HG03378 (cell line): Measurements from ENCODE around the gene PSG7.
"Not testable (repeated sequence)": the region's sequence is repeated elsewhere in the genome, so short reads cannot be mapped to it uniquely, and the experiment has no call there.

Source experiments
- ATAC-seq: cut with Tn5 transposase; IDR thresholded peaks from one replicate; pipeline ENCODE4 v1.9.1; 2021; ENCODE audit warnings: mild to moderate bottlenecking, moderate library complexity; ENCODE audit not compliant: unreplicated experiment

The PSG7 gene

GRCh38 chr19:42916931-42917330 lies 20.1 kb downstream of the PSG7 start:
- not testable (repeated sequence) for ATAC-seq

GRCh38 chr19:42913516-42913915 lies 23.5 kb downstream of the PSG7 start:
- not testable (repeated sequence) for ATAC-seq

GRCh38 chr19:42912941-42913340 lies 24.1 kb downstream of the PSG7 start:
- not testable (repeated sequence) for ATAC-seq

- ATAC-seq, result not testable (repeated sequence)
Observed at GRCh38 chr19:42911731-42912130, 25.3 kb downstream of the PSG7 start.

GRCh38 chr19:42906162-42906561 lies 30.8 kb downstream of the PSG7 start:
- ATAC-seq, result not testable (repeated sequence)

- not testable (repeated sequence) for ATAC-seq
Observed at GRCh38 chr19:42900561-42900960, 36.4 kb downstream of the PSG7 start.

- not testable (repeated sequence) for ATAC-seq
Observed at GRCh38 chr19:42899674-42900073, 37.3 kb downstream of the PSG7 start.

GRCh38 chr19:42899110-42899509 lies 37.9 kb downstream of the PSG7 start:
- not testable (repeated sequence) for ATAC-seq

- ATAC-seq, result not testable (repeated sequence)
Observed at GRCh38 chr19:42898656-42899055, 38.4 kb downstream of the PSG7 start.

- ATAC-seq, result not testable (repeated sequence)
Observed at GRCh38 chr19:42897729-42898128, 39.3 kb downstream of the PSG7 start.

- ATAC-seq, result not testable (repeated sequence)
Observed at GRCh38 chr19:42890446-42890845, 46.6 kb downstream of the PSG7 start.

GRCh38 chr19:42887876-42888445 lies 49.0 kb downstream of the PSG7 start:
- not testable (repeated sequence) for ATAC-seq

GRCh38 chr19:42882730-42883129 lies 54.3 kb downstream of the PSG7 start:
- not testable (repeated sequence) for ATAC-seq

- not testable (repeated sequence) for ATAC-seq
Observed at GRCh38 chr19:42882010-42882409, 55.0 kb downstream of the PSG7 start.

GRCh38 chr19:42881279-42881678 lies 55.7 kb downstream of the PSG7 start:
- ATAC-seq, result not testable (repeated sequence)

GRCh38 chr19:42880621-42881020 lies 56.4 kb downstream of the PSG7 start:
- not testable (repeated sequence) for ATAC-seq

GRCh38 chr19:42879613-42880012 lies 57.4 kb downstream of the PSG7 start, which contains the start of gene PSG1:
PSG1 (minus strand) TSS chr19:42879713; CDS start chr19:42879581, 132 bp downstream.
- no peak for ATAC-seq

- ATAC-seq, result not testable (repeated sequence)
Observed at GRCh38 chr19:42876596-42876995, 60.4 kb downstream of the PSG7 start.

- not testable (repeated sequence) for ATAC-seq
Observed at GRCh38 chr19:42875881-42876280, 61.1 kb downstream of the PSG7 start.

GRCh38 chr19:42874901-42875813 lies 61.9 kb downstream of the PSG7 start:
- not testable (repeated sequence) for ATAC-seq

- ATAC-seq, result not testable (repeated sequence)
Observed at GRCh38 chr19:42874136-42874535, 62.9 kb downstream of the PSG7 start.
